Right lobe of liver (tissue), 6 donors: ENCODE data around the gene CHRM2. TPM values are rescaled to one million over a fixed set of nuclear protein-coding genes. Genes with fewer than 3 reads are reported as not detected.

Source experiments
- ATAC-seq, 4 donors: fragments of 200-7000 bp; cut with Tn5 transposase; one replicate each; pipeline ENCODE4 v1.9.1; 2020; ENCODE audit warnings: mild to moderate bottlenecking in 4 of 4, moderate library complexity in 4 of 4
- DNase-seq, 3 donors: peaks; one replicate each; pipeline ENCODE4 v3.0.0-alpha.2; 2020
- H3K27ac ChIP-seq, 3 donors: fragments of 200-600 bp; one replicate each; pipeline ENCODE4 v1.8.0; 2022
- H3K27me3 ChIP-seq, 2 donors: fragments of 200-600 bp; one replicate each; pipeline ENCODE4 v1.8.0; 2022
- H3K36me3 ChIP-seq, 4 donors: fragments of 200-600 bp; sonication (generic) in 1 of 4; one replicate each; pipeline versions ENCODE4 v1.5.1 to v1.8.0; 2017 to 2022; ENCODE audit warnings: control low read depth in 1 of 4
- H3K4me1 ChIP-seq, 4 donors: fragments of 200-600 bp; sonication (generic) in 1 of 4; one replicate each; pipeline versions ENCODE4 v1.5.1 to v1.8.0; 2017 to 2022; ENCODE audit warnings: control low read depth in 1 of 4
- H3K4me3 ChIP-seq, 3 donors: fragments of 200-600 bp; one replicate each; pipeline ENCODE4 v1.8.0; 2022
- H3K9me3 ChIP-seq, 4 donors: fragments of 200-600 bp; sonication (generic) in 1 of 4; one replicate each; pipeline versions ENCODE4 v1.5.1 to v1.8.0; 2017 to 2022; ENCODE audit warnings: control low read depth in 1 of 4
- POLR2A ChIP-seq: fragments of 450-650 bp; IDR thresholded peaks from one replicate; pipeline ENCODE4 v1.6.1; 2017; ENCODE audit warnings: antibody characterized with exemption, mild to moderate bottlenecking
- WGBS: methylation state at CpG from one replicate; pipeline ENCODE4 v1.1.6; 2018; ENCODE audit warnings: low coverage, low lambda C conversion rate; ENCODE audit not compliant: insufficient coverage; ENCODE audit errors: missing lambda C conversion rate; 5-methylcytosine and 5-hydroxymethylcytosine counted together
- intact Hi-C, 2 donors: fragments of 100-400 bp; cut with DNase I; formaldehyde crosslinking; loops; one replicate each; pipeline versions ENCODE4 v1.11.2 to v1.14.1; 2022
- total RNA-seq, 6 experiments: library from RNA; depleted of rRNA in 2 of 6; stranded (reverse); fragments of >200 nt in 2 of 6; fragmentation: NEBNext Ultra II Directional in 3 of 6; extraction: Animal tissue kit (Norgen Biotek cat#: 25700) in 3 of 6; gene quantifications; one replicate each; pipeline versions ENCODE4 v1.1.0 to v1.2.4, GENCODE V29; 2016 to 2023
- TF ChIP-seq, protein P1 (sequence below), 4 donors: fragments of 200-600 bp in 3 of 4; fragments of 450-650 bp in 1 of 4; IDR thresholded peaks; one replicate each; pipeline versions ENCODE4 v1.5.1 to v1.8.0; 2016 to 2022; ENCODE audit warnings: antibody characterized with exemption in 4 of 4, mild to moderate bottlenecking in 2 of 4
- donor health status: DM: no; HTN: yes; CAD: no.
- donor health status: DM: no; HTN: no; CAD: no.
- donor health status: DM: no; HTN: no; CAD: no.
- donor health status: DM: no; HTN: yes; CAD: no.
- donor health status: DM: no; HTN: yes; CAD: no.

CHRM2 gene
- total RNA-seq, 6 experiments from 2014 or later, result 0.25 to 1.1 (median 0.41) TPM

DNA sequence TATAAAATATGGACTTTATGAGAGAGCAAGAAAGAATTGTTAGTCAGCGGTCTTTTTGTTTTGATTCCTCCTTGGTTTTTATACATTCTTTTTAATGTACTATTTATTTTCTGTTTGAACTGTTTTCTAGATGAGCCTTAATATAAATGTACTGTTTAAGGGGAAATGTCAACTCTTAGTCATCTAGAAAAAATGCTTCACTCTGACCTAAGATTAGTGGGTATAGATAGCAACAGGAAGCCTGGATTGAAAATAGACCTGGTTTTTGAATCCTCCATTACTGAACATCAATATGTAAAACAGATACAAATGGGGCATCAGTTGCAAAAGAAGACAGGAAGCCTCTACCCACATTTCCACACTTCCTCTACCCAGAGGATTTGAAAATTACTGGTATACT, 87.8 kb downstream of the CHRM2 start:
- TF ChIP-seq, protein P1, sequence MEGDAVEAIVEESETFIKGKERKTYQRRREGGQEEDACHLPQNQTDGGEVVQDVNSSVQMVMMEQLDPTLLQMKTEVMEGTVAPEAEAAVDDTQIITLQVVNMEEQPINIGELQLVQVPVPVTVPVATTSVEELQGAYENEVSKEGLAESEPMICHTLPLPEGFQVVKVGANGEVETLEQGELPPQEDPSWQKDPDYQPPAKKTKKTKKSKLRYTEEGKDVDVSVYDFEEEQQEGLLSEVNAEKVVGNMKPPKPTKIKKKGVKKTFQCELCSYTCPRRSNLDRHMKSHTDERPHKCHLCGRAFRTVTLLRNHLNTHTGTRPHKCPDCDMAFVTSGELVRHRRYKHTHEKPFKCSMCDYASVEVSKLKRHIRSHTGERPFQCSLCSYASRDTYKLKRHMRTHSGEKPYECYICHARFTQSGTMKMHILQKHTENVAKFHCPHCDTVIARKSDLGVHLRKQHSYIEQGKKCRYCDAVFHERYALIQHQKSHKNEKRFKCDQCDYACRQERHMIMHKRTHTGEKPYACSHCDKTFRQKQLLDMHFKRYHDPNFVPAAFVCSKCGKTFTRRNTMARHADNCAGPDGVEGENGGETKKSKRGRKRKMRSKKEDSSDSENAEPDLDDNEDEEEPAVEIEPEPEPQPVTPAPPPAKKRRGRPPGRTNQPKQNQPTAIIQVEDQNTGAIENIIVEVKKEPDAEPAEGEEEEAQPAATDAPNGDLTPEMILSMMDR (IDR thresholded peaks at IDR 0.05), result no peak
- TF ChIP-seq POLR2A, result no peak
- Histone ChIP-seq H3K27me3 (no peaks in the 10 kb centered on the region), H3K9me3 (no peaks in the 10 kb centered on the region), H3K4me3 (no peak overlapping the region), H3K4me1 (no peaks in the 10 kb centered on the region), H3K36me3 (no peaks in the 10 kb centered on the region), H3K27ac (no peak overlapping the region)
- 50% methylated on average over 1 of the region's 1 CpG for WGBS
- DNase-seq (no peak), ATAC-seq (no peak)
- intact Hi-C loops, result no loop called here

DNA sequence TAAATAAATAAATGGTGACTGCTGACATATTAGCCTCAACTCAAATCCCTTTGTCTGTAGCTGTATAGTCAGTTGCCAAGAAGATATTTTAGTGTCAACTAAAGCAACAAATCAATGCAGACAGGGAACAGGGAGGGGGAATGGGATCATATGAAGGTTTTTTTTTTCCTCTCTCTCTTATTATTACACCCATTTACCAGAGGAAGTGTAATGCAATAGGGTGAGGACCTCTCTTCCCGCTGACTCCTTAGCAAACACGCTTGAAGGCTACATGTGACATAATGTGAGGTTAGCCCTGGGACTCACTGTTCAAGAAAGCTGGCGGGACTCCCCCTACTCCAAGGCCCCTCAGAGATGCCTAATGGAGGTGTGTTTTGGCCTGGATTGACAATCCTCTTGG, 88.2 kb downstream of the CHRM2 start:
- ATAC-seq (peak in 1 of 4 donors; percentile 43), DNase-seq (no peak)
- intact Hi-C loops, result no loop called here
- Histone ChIP-seq H3K27me3 (no peaks in the 10 kb centered on the region), H3K4me1 (no peaks in the 10 kb centered on the region), H3K36me3 (no peaks in the 10 kb centered on the region), H3K27ac (no peak overlapping the region), H3K4me3 (no peak overlapping the region), H3K9me3 (no peaks in the 10 kb centered on the region)
- 45% methylated on average over 3 of the region's 3 CpGs for WGBS
- TF ChIP-seq POLR2A, result no peak
- TF ChIP-seq, protein P1 (IDR thresholded peaks at IDR 0.05), result no peak

DNA sequence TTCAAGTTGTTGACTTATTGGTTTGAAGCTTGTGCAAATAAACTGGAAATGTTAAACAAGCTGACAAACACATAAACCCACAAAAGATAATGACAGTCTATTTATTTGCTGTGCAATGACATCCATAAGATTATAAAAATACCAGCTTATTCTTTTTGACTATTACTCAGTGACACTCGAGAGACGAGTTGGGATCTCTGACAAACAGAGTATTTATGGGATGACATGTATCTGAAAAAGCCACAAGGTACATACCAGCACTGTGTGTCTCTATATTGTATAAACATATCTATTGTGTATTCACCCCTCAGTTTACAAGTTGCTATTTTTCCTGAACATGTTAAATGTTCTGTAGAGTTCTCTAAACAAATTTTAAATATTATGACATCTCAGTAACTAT, 88.9 kb downstream of the CHRM2 start:
- Histone ChIP-seq H3K4me1 (no peaks in the 10 kb centered on the region), H3K27ac (no peak overlapping the region), H3K36me3 (no peaks in the 10 kb centered on the region), H3K27me3 (no peaks in the 10 kb centered on the region), H3K9me3 (no peaks in the 10 kb centered on the region), H3K4me3 (no peak overlapping the region)
- 42% methylated on average over 2 of the region's 2 CpGs for WGBS
- DNase-seq (no peak), ATAC-seq (no peak)
- intact Hi-C loops, result no loop called here
- TF ChIP-seq POLR2A, result no peak
- TF ChIP-seq, protein P1 (IDR thresholded peaks at IDR 0.05), result no peak

DNA sequence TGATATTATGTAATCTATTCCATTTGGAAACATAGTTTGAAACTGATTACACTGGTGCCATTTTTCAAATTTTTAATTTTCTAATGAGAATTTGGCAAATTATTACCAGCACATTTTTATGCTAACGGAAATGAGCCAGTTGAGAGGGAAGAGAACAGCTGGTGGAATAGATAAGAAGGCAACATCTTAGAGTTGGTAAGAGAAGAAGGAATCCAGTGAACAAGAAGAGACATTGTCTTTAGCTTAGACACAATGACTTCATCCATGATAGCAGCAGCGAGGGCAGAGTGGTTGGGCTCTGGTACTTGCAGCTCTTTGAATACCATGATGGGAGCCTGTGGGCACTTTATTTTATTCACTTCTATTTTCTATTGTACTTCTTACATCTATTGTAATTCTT, 89.6 kb downstream of the CHRM2 start:
- intact Hi-C loops, result no loop called here
- Histone ChIP-seq H3K4me1 (no peaks in the 10 kb centered on the region), H3K27me3 (no peaks in the 10 kb centered on the region), H3K36me3 (no peaks in the 10 kb centered on the region), H3K9me3 (no peaks in the 10 kb centered on the region), H3K27ac (no peak overlapping the region), H3K4me3 (no peak overlapping the region)
- TF ChIP-seq, protein P1 (IDR thresholded peaks at IDR 0.05), result no peak
- no peak for TF ChIP-seq POLR2A
- no peak for DNase-seq
- ATAC-seq, result no peak
- WGBS, result 35% methylated on average over 2 of the region's 2 CpGs

DNA sequence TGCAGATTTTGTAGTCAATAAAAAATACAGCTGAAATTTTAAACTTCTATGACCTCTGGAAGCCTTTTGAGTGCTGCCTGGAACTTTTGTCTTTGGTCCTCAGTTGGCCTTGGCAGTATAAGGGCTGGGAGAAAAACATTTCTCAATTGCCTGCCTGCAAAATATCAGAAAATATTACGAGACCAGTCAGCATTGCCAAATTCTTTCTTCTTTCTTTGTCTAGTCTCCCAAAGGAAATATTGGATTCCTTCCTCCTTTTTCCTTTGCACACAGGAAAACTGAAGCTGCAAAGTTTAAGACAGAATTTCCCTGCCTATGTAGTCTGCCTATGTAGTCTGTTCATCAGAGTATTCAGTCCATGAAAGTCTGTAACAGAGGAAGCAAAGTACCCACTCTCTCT, 95.9 kb downstream of the CHRM2 start:
- 31% methylated on average over 1 of the region's 1 CpG for WGBS

More for the DNA sequence above, 95.9 kb downstream of the CHRM2 start:
- TF ChIP-seq, protein P1 (IDR thresholded peaks at IDR 0.05), result no peak
- no peak for TF ChIP-seq POLR2A
- intact Hi-C loops, result no loop called here
- ATAC-seq (no peak), DNase-seq (no peak)
- Histone ChIP-seq H3K9me3 (no peaks in the 10 kb centered on the region), H3K4me3 (no peak overlapping the region), H3K4me1 (no peaks in the 10 kb centered on the region), H3K27me3 (no peaks in the 10 kb centered on the region), H3K27ac (no peak overlapping the region), H3K36me3 (no peaks in the 10 kb centered on the region)
